DOHH2 (cell line): ENCODE measurements around the gene NKX3-2.

ENCODE experiments used
- CTCF ChIP-seq: fragments of 200-600 bp; sonication (generic); IDR thresholded peaks from one replicate; pipeline ENCODE4 v1.5.1; 2014; ENCODE audit warnings: antibody characterized with exemption, mild to moderate bottlenecking, low read depth, low read length; ENCODE audit not compliant: poor library complexity, severe bottlenecking
- EZH2phosphoT487 ChIP-seq: fragments of 200-600 bp; sonication (generic); IDR thresholded peaks from 2 replicates; pipeline ENCODE4 v1.6.1; 2017; ENCODE audit warnings: borderline replicate concordance, mild to moderate bottlenecking, antibody characterized with exemption, low read length, moderate library complexity, mixed read lengths

GRCh38 chr4:13590766-13591165, 46.5 kb upstream of the NKX3-2 start:
- TF ChIP-seq CTCF (no peak), EZH2phosphoT487 (no peak)
